OCI-LY3 (cell line): ENCODE measurements around the gene CDH23.

Experiments used
- H2AFZ ChIP-seq: fragments of 200-600, 300-600 bp; shearing (Covaris generic); 2 replicates; pipeline ENCODE4 v1.6.0; 2014; ENCODE audit warnings: antibody characterized with exemption, low read depth, low read length
- H3K27ac ChIP-seq: fragments of 200-600, 300-600 bp; sonication (generic); 2 replicates; pipeline ENCODE4 v1.5.1; 2014; ENCODE audit warnings: mild to moderate bottlenecking, low read length, moderate library complexity, mixed read lengths
- H3K27me3 ChIP-seq: fragments of 200-600, 300-600 bp; sonication (generic); 2 replicates; pipeline ENCODE4 v1.6.1; 2014; ENCODE audit warnings: low read depth, low read length, mixed read lengths
- H3K36me3 ChIP-seq: fragments of 200-600, 300-600 bp; sonication (generic); replicated peaks from 2 replicates; pipeline ENCODE3; 2014; ENCODE audit warnings: low read depth, low read length, mixed read lengths
- H3K4me1 ChIP-seq: fragments of 300-600, 200-600 bp; sonication (generic); 2 replicates; pipeline ENCODE4 v1.6.1; 2014; ENCODE audit warnings: low read length, mixed read lengths
- H3K4me2 ChIP-seq: fragments of 200-600, 300-600 bp; sonication (generic); 2 replicates; pipeline ENCODE4 v1.6.1; 2014; ENCODE audit warnings: low read length, mixed read lengths
- H3K4me3 ChIP-seq: fragments of 300-600, 200-600 bp; sonication (generic); 2 replicates; pipeline ENCODE4 v1.5.1; 2014; ENCODE audit warnings: antibody characterized with exemption, mild to moderate bottlenecking, low read length, moderate library complexity
- H3K79me2 ChIP-seq: fragments of 300-600, 200-600 bp; shearing (Covaris generic); 2 replicates; pipeline ENCODE4 v1.6.1; 2014; ENCODE audit warnings: mild to moderate bottlenecking, low read length, mixed read lengths
- H3K9ac ChIP-seq: fragments of 300-600, 200-600 bp; shearing (Covaris generic); 2 replicates; pipeline ENCODE4 v1.6.0; 2014; ENCODE audit warnings: mild to moderate bottlenecking, low read length, moderate library complexity
- H3K9me3 ChIP-seq: fragments of 200-600, 300-600 bp; shearing (Covaris generic); 2 replicates; pipeline ENCODE4 v1.6.1; 2014; ENCODE audit warnings: low read length, mixed read lengths; ENCODE audit not compliant: insufficient read depth
- H4K20me1 ChIP-seq: fragments of 200-600, 300-600 bp; sonication (generic); 2 replicates; pipeline ENCODE4 v1.6.1; 2016; ENCODE audit warnings: low read length, mixed read lengths; ENCODE audit not compliant: insufficient read depth
- EZH2phosphoT487 ChIP-seq: fragments of 200-600 bp; shearing (Covaris generic); IDR thresholded peaks from 2 replicates; pipeline ENCODE4 v1.6.1; 2018; ENCODE audit warnings: antibody characterized with exemption, mixed run types, low read depth
- TF ChIP-seq, protein P1 (sequence below): fragments of 200-600, 300-600 bp; sonication (generic); IDR thresholded peaks from 2 replicates; pipeline ENCODE4 v1.5.1; 2014; ENCODE audit warnings: antibody characterized with exemption, low read length, low read depth

The CDH23 gene

GRCh38 chr10:71641449-71641848, 244.7 kb downstream of the CDH23 start:
- no peak overlapping the region for H3K4me3 ChIP-seq
- no peak overlapping the region for H3K9ac ChIP-seq
- TF ChIP-seq EZH2phosphoT487 = no peak
- TF ChIP-seq, protein P1, sequence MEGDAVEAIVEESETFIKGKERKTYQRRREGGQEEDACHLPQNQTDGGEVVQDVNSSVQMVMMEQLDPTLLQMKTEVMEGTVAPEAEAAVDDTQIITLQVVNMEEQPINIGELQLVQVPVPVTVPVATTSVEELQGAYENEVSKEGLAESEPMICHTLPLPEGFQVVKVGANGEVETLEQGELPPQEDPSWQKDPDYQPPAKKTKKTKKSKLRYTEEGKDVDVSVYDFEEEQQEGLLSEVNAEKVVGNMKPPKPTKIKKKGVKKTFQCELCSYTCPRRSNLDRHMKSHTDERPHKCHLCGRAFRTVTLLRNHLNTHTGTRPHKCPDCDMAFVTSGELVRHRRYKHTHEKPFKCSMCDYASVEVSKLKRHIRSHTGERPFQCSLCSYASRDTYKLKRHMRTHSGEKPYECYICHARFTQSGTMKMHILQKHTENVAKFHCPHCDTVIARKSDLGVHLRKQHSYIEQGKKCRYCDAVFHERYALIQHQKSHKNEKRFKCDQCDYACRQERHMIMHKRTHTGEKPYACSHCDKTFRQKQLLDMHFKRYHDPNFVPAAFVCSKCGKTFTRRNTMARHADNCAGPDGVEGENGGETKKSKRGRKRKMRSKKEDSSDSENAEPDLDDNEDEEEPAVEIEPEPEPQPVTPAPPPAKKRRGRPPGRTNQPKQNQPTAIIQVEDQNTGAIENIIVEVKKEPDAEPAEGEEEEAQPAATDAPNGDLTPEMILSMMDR = no peak
- H4K20me1 ChIP-seq = no peaks in the 10 kb centered on the region
- peaks cover 40% of the 10 kb centered on the region for H3K4me1 ChIP-seq
- no peaks in the 10 kb centered on the region for H3K79me2 ChIP-seq
- H3K9me3 ChIP-seq = no peaks in the 10 kb centered on the region
- no peaks in the 10 kb centered on the region for H3K36me3 ChIP-seq
- H3K4me2 ChIP-seq = no peak overlapping the region
- no peak overlapping the region for H2AFZ ChIP-seq
- H3K27ac ChIP-seq = no peak overlapping the region
- peaks cover under 1% of the 10 kb centered on the region; the same call in 1 of the 2 replicates for H3K27me3 ChIP-seq

GRCh38 chr10:71641986-71642385, 245.3 kb downstream of the CDH23 start:
- H3K27ac ChIP-seq = no peak overlapping the region
- peaks cover 40% of the 10 kb centered on the region for H3K4me1 ChIP-seq

GRCh38 chr10:71643904-71644303, 247.2 kb downstream of the CDH23 start:
- Histone ChIP-seq H3K4me2 (peak overlapping the region; percentile 82), H4K20me1 (no peaks in the 10 kb centered on the region), H3K4me3 (peak overlapping the region; percentile 58), H3K27ac (peak overlapping the region; percentile 84), H3K79me2 (no peaks in the 10 kb centered on the region), H3K9me3 (no peaks in the 10 kb centered on the region), H3K36me3 (no peaks in the 10 kb centered on the region), H3K27me3 (peaks cover 6% of the 10 kb centered on the region; the same call in 1 of the 2 replicates), H2AFZ (no peak overlapping the region; the same call in 1 of the 2 replicates), H3K4me1 (peaks cover 38% of the 10 kb centered on the region), H3K9ac (peak overlapping the region; percentile 60)
- TF ChIP-seq EZH2phosphoT487 = no peak
- TF ChIP-seq, protein P1 = peak; percentile 29

More at GRCh38 chr10:71641986-71642385, 245.3 kb downstream of the CDH23 start:
- Histone ChIP-seq H3K9me3 (no peaks in the 10 kb centered on the region), H3K4me2 (no peak overlapping the region), H3K79me2 (no peaks in the 10 kb centered on the region), H3K9ac (no peak overlapping the region), H3K4me3 (no peak overlapping the region), H4K20me1 (no peaks in the 10 kb centered on the region), H2AFZ (no peak overlapping the region), H3K27me3 (peaks cover 6% of the 10 kb centered on the region; the same call in 1 of the 2 replicates), H3K36me3 (no peaks in the 10 kb centered on the region)
- TF ChIP-seq, protein P1 = no peak
- no peak for TF ChIP-seq EZH2phosphoT487

- Histone ChIP-seq H3K27ac (peak overlapping the region; percentile 84), H3K27me3 (peaks cover 6% of the 10 kb centered on the region; the same call in 1 of the 2 replicates), H3K9ac (peak overlapping the region; percentile 60), H3K9me3 (no peaks in the 10 kb centered on the region), H4K20me1 (no peaks in the 10 kb centered on the region), H2AFZ (no peak overlapping the region; the same call in 1 of the 2 replicates), H3K79me2 (no peaks in the 10 kb centered on the region), H3K4me2 (peak overlapping the region; percentile 82), H3K4me1 (peaks cover 45% of the 10 kb centered on the region), H3K36me3 (no peaks in the 10 kb centered on the region), H3K4me3 (peak overlapping the region; percentile 58)
- TF ChIP-seq, protein P1 = no peak
- TF ChIP-seq EZH2phosphoT487 = no peak
Measured at GRCh38 chr10:71644307-71645180, 247.8 kb downstream of the CDH23 start.
